Neural cell (in vitro differentiated cells): ENCODE measurements around the gene RNLS. TPM values are rescaled to one million over a fixed set of nuclear protein-coding genes. Genes with fewer than 3 reads are reported as not detected.

Source experiments
- H2AFZ ChIP-seq: fragments of 200-600, 300-800 bp; sonication (generic), shearing (Covaris generic); 2 replicates; pipeline ENCODE4 v1.6.0; 2014; ENCODE audit warnings: low read depth, mild to moderate bottlenecking, antibody characterized with exemption, low read length, moderate library complexity
- H3F3A ChIP-seq: fragments of 200-600 bp; shearing (Covaris generic); 2 replicates; pipeline ENCODE4 v1.6.1; 2016; ENCODE audit warnings: mild to moderate bottlenecking, moderate library complexity, mixed read lengths, antibody characterized with exemption, low read length; ENCODE audit not compliant: insufficient read depth, poor library complexity, severe bottlenecking
- H3K27ac ChIP-seq: fragments of 200-600, 300-800 bp; sonication (generic), shearing (Covaris generic); 2 replicates; pipeline ENCODE4 v1.5.1; 2014; ENCODE audit warnings: mild to moderate bottlenecking, low read length, moderate library complexity
- H3K27me3 ChIP-seq: fragments of 300-800, 200-600 bp; sonication (generic), shearing (Covaris generic); 2 replicates; pipeline ENCODE4 v1.6.0; 2014; ENCODE audit warnings: mild to moderate bottlenecking, low read depth, low read length, moderate library complexity; ENCODE audit not compliant: insufficient read depth
- H3K36me3 ChIP-seq: fragments of 300-800, 200-600 bp; sonication (generic), shearing (Covaris generic); 2 replicates; pipeline ENCODE4 v1.5.1; 2014; ENCODE audit warnings: mild to moderate bottlenecking, antibody characterized with exemption, low read length, moderate library complexity; ENCODE audit not compliant: insufficient read depth
- H3K4me2 ChIP-seq: fragments of 300-800, 200-600 bp; sonication (generic), shearing (Covaris generic); 2 replicates; pipeline ENCODE4 v1.6.0; 2014; ENCODE audit warnings: mild to moderate bottlenecking, low read length
- H3K4me3 ChIP-seq: fragments of 300-800, 200-600 bp; sonication (generic), shearing (Covaris generic); 2 replicates; pipeline ENCODE4 v1.5.1; 2014; ENCODE audit warnings: mild to moderate bottlenecking, low read length, moderate library complexity
- H3K79me2 ChIP-seq: fragments of 200-600 bp; shearing (Covaris generic); replicated peaks from 2 replicates; pipeline ENCODE4 v1.6.0; 2014; ENCODE audit warnings: mild to moderate bottlenecking, low read length, moderate library complexity; ENCODE audit not compliant: insufficient read depth
- H3K9ac ChIP-seq: fragments of 300-800, 200-600 bp; sonication (generic), shearing (Covaris generic); 2 replicates; pipeline ENCODE4 v1.6.1; 2016; ENCODE audit warnings: mild to moderate bottlenecking, low read length, mixed read lengths
- H3K9me2 ChIP-seq: fragments of 200-600 bp; shearing (Covaris generic); 2 replicates; pipeline ENCODE4 v1.6.1; 2016; ENCODE audit warnings: mild to moderate bottlenecking, low read length, mixed read lengths; ENCODE audit not compliant: insufficient read depth
- H3K9me3 ChIP-seq: fragments of 200-600, 300-800 bp; sonication (generic), shearing (Covaris generic); 2 replicates; pipeline ENCODE4 v1.6.1; 2016; ENCODE audit warnings: mild to moderate bottlenecking, mixed run types, low read length, moderate library complexity, mixed read lengths
- H4K20me1 ChIP-seq: fragments of 200-600 bp; shearing (Covaris generic); 2 replicates; pipeline ENCODE4 v1.6.1; 2016; ENCODE audit warnings: mild to moderate bottlenecking, mixed run types; ENCODE audit not compliant: insufficient read depth
- CTCF ChIP-seq: fragments of 450-650 bp; IDR thresholded peaks from 2 replicates; pipeline ENCODE4 v1.5.1; 2014; ENCODE audit warnings: antibody characterized with exemption, mild to moderate bottlenecking, moderate library complexity; ENCODE audit not compliant: poor library complexity, severe bottlenecking
- EP300 ChIP-seq: fragments of 450-650 bp; conservative IDR thresholded peaks from 2 replicates; pipeline ENCODE4 v1.6.1; 2014; ENCODE audit warnings: antibody characterized with exemption, mild to moderate bottlenecking, moderate library complexity; ENCODE audit not compliant: poor library complexity, severe bottlenecking
- EZH2 ChIP-seq: fragments of 200-600, 300-800 bp; shearing (Covaris generic), sonication (generic); IDR thresholded peaks from 2 replicates; pipeline ENCODE4 v1.6.1; 2014; ENCODE audit warnings: antibody characterized with exemption, low read length, borderline replicate concordance, mild to moderate bottlenecking; ENCODE audit not compliant: insufficient read depth, poor library complexity, severe bottlenecking
- MXI1 ChIP-seq: fragments of 450-650 bp; conservative IDR thresholded peaks from 2 replicates; pipeline ENCODE4 v1.6.1; 2014; ENCODE audit warnings: antibody characterized with exemption, mild to moderate bottlenecking; ENCODE audit not compliant: poor library complexity, severe bottlenecking
- POLR2AphosphoS5 ChIP-seq: IDR thresholded peaks from 2 replicates; pipeline ENCODE4 v1.6.1; 2012
- RAD21 ChIP-seq: fragments of 450-650 bp; conservative IDR thresholded peaks from 2 replicates; pipeline ENCODE4 v1.6.1; 2014; ENCODE audit warnings: antibody characterized with exemption, mild to moderate bottlenecking, moderate library complexity
- SMC3 ChIP-seq: fragments of 450-650 bp; conservative IDR thresholded peaks from 2 replicates; pipeline ENCODE4 v1.6.1; 2014; ENCODE audit warnings: antibody characterized with exemption, mild to moderate bottlenecking, moderate library complexity; ENCODE audit not compliant: poor library complexity
- polyA plus RNA-seq: library from polyadenylated mRNA; depleted of rRNA; stranded (reverse); fragments of >200 nt; gene quantifications from 2 replicates; pipeline ENCODE4 v1.2.3, GENCODE V29; 2014
- TF ChIP-seq, protein P1 (sequence below): IDR thresholded peaks from 2 replicates; pipeline ENCODE4 v1.6.1; 2012; ENCODE audit warnings: borderline replicate concordance

RNLS gene
- polyA plus RNA-seq, 1 donor from 2014 or later, result 0.20 TPM

DNA sequence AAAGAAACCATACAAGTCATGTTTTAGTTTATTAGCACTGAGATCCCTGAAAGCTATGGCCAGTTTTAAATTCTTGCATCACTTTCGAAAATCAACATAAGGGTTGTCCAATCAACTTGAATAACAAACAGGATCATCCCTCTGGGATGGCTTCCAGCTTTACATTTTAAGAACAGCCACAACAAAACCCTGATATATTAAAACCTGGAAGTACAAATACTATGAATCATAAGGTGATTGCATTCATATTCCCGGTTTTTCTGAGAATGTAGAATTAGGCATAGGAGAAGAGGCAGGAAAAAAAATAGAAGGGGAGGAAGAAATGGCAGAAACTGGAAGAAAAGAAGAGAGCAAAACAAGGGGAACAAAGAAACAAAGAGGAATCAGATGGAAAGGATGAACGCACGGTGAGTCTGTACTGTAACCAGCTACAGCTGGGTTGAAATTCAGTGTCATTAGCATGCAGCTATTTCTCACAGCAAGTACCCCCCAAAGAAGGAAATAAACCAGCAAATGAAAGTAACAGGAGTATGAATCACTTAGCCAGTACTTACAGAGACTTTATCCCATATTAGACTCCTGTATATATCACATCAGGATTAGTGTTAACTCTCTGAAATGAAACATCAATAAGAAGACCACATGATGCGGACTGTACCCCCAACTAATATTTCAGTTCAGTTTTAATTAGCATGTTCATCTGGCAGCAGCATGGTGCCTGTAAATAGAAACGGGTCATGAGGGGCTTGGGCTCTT is 301.3 kb downstream of the RNLS start:
- Histone ChIP-seq H3K9ac (no peak overlapping the region), H3K4me2 (no peak overlapping the region)

DNA sequence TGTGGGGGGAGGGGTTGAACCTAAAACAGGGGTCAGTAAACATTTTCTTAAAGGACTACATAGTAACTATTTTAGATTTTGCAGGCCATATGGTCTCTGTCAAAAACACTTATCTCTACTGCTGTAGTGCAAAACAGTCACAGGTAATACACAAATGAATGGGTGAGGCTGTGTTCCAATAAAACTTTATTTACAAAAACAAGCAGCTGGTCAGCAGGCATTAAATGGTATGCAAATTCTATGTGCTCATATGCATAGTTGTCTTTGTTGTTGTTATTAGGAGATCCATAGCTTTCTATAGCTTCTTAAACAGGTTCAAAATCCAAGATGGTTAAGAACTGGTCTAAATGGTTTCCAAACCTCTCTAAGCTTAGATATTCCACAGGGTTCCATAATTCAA is 302.6 kb downstream of the RNLS start:
- Histone ChIP-seq H3K4me3 (no peak overlapping the region), H3K79me2 (no peaks in the 10 kb centered on the region), H3K36me3 (no peaks in the 10 kb centered on the region), H3K9me3 (no peaks in the 10 kb centered on the region), H3K27ac (no peak overlapping the region), H4K20me1 (no peaks in the 10 kb centered on the region), H3K27me3 (no peaks in the 10 kb centered on the region), H3K9me2 (no peaks in the 10 kb centered on the region), H3K9ac (no peak overlapping the region), H3F3A (no peaks in the 10 kb centered on the region), H3K4me2 (no peak overlapping the region), H2AFZ (no peak overlapping the region)
- TF ChIP-seq SMC3 (no peak), RAD21 (no peak), EZH2 (no peak), EP300 (no peak), POLR2AphosphoS5 (no peak), CTCF (no peak)
- TF ChIP-seq, protein P1, sequence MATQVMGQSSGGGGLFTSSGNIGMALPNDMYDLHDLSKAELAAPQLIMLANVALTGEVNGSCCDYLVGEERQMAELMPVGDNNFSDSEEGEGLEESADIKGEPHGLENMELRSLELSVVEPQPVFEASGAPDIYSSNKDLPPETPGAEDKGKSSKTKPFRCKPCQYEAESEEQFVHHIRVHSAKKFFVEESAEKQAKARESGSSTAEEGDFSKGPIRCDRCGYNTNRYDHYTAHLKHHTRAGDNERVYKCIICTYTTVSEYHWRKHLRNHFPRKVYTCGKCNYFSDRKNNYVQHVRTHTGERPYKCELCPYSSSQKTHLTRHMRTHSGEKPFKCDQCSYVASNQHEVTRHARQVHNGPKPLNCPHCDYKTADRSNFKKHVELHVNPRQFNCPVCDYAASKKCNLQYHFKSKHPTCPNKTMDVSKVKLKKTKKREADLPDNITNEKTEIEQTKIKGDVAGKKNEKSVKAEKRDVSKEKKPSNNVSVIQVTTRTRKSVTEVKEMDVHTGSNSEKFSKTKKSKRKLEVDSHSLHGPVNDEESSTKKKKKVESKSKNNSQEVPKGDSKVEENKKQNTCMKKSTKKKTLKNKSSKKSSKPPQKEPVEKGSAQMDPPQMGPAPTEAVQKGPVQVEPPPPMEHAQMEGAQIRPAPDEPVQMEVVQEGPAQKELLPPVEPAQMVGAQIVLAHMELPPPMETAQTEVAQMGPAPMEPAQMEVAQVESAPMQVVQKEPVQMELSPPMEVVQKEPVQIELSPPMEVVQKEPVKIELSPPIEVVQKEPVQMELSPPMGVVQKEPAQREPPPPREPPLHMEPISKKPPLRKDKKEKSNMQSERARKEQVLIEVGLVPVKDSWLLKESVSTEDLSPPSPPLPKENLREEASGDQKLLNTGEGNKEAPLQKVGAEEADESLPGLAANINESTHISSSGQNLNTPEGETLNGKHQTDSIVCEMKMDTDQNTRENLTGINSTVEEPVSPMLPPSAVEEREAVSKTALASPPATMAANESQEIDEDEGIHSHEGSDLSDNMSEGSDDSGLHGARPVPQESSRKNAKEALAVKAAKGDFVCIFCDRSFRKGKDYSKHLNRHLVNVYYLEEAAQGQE, result no peak

More for the DNA sequence above, 301.3 kb downstream of the RNLS start:
- no peaks in the 10 kb centered on the region for H3K27me3 ChIP-seq
- H3K4me3 ChIP-seq, result no peak overlapping the region
- H3K36me3 ChIP-seq, result no peaks in the 10 kb centered on the region
- H3F3A ChIP-seq, result no peaks in the 10 kb centered on the region
- no peaks in the 10 kb centered on the region for H3K79me2 ChIP-seq
- H2AFZ ChIP-seq, result no peak overlapping the region
- H3K9me3 ChIP-seq, result no peaks in the 10 kb centered on the region
- no peak for TF ChIP-seq EZH2
- TF ChIP-seq MXI1, result no peak
- no peak for TF ChIP-seq SMC3
- no peak for TF ChIP-seq RAD21
- TF ChIP-seq EP300, result no peak
- TF ChIP-seq CTCF, result no peak
- H3K9me2 ChIP-seq, result no peaks in the 10 kb centered on the region
- H4K20me1 ChIP-seq, result no peaks in the 10 kb centered on the region
- no peak overlapping the region for H3K27ac ChIP-seq
